AG04450 (cell line): ENCODE measurements around the gene CFAP53. TPM values are rescaled to one million over a fixed set of nuclear protein-coding genes. Genes with fewer than 3 reads are reported as not detected.

Source experiments
- CTCF ChIA-PET: fragments of 300-600, 350-600 bp; formaldehyde crosslinking; extraction: SDS; loops from one replicate; lab custom pipeline; 2022; ENCODE audit warnings: antibody characterized with exemption, inconsistent platforms; lab: Charles Lee
- POLR2A ChIA-PET: fragments of 350-600 bp; formaldehyde crosslinking; extraction: SDS; loops from one replicate; lab custom pipeline; 2021; ENCODE audit warnings: antibody characterized with exemption, inconsistent platforms; lab: Yijun Ruan, JAX
- DNase-seq: peaks from one replicate; pipeline ENCODE4 v3.0.0-alpha.2; 2011; ENCODE audit warnings: low read depth, low spot score
- H3K27ac ChIP-seq: one replicate; pipeline ENCODE4 v1.5.1; 2012; ENCODE audit warnings: low read depth, low read length, control low read depth
- H3K27me3 ChIP-seq: one replicate; pipeline ENCODE4 v1.6.0; 2012; ENCODE audit warnings: low read length; ENCODE audit not compliant: control insufficient read depth, insufficient read depth
- H3K4me3 ChIP-seq: 2 replicates; pipeline ENCODE4 v1.5.1; 2011; ENCODE audit warnings: mild to moderate bottlenecking, low read depth, low read length, control low read depth
- H3K9me3 ChIP-seq: 2 replicates; pipeline ENCODE4 v1.5.1; 2012; ENCODE audit warnings: low read length; ENCODE audit not compliant: control insufficient read depth, insufficient read depth
- CTCF ChIP-seq: IDR thresholded peaks from 2 replicates; pipeline ENCODE4 v1.5.1; 2011; ENCODE audit warnings: low read depth, low read length, control low read depth, inconsistent platforms
- polyA plus RNA-seq: library from polyadenylated mRNA; depleted of rRNA; stranded (reverse); fragments of >200 nt; gene quantifications from 2 replicates; pipeline ENCODE4 v1.2.3, GENCODE V29; 2011

CFAP53 gene
- polyA plus RNA-seq, 1 experiment, result 0.26 TPM

- no peak for DNase-seq
- Histone ChIP-seq H3K4me3 (no peak overlapping the region), H3K27ac (no peak overlapping the region), H3K9me3 (no peaks in the 10 kb centered on the region; the same call in 1 of the 2 replicates), H3K27me3 (peaks cover 36% of the 10 kb centered on the region)
- ChIA-PET CTCF (no interaction called here), POLR2A (no interaction called here)
- TF ChIP-seq CTCF, result no peak
These were observed 75.4 kb downstream of the CFAP53 start for GRCh38 chr18:50190926-50191325.

GRCh38 chr18:50190236-50190635 lies 76.1 kb downstream of the CFAP53 start:
- no peaks in the 10 kb centered on the region; the same call in 1 of the 2 replicates for H3K9me3 ChIP-seq
- TF ChIP-seq CTCF, result no peak
- H3K27me3 ChIP-seq, result peaks cover 31% of the 10 kb centered on the region
- no peak for DNase-seq
- H3K4me3 ChIP-seq, result no peak overlapping the region
- H3K27ac ChIP-seq, result no peak overlapping the region
- POLR2A ChIA-PET, result no interaction called here
- CTCF ChIA-PET, result no interaction called here

- Histone ChIP-seq H3K4me3 (no peak overlapping the region), H3K9me3 (no peaks in the 10 kb centered on the region; the same call in 1 of the 2 replicates), H3K27me3 (peaks cover 28% of the 10 kb centered on the region), H3K27ac (no peak overlapping the region)
- ChIA-PET POLR2A (no interaction called here), CTCF (no interaction called here)
- no peak for DNase-seq
- TF ChIP-seq CTCF, result no peak
These were observed 77.1 kb downstream of the CFAP53 start for GRCh38 chr18:50189160-50189559.

GRCh38 chr18:50188652-50189051 lies 77.6 kb downstream of the CFAP53 start:
- ChIA-PET POLR2A (no interaction called here), CTCF (no interaction called here)
- H3K4me3 ChIP-seq, result no peak overlapping the region
- peaks cover 24% of the 10 kb centered on the region for H3K27me3 ChIP-seq
- no peak for TF ChIP-seq CTCF
- no peaks in the 10 kb centered on the region; the same call in 1 of the 2 replicates for H3K9me3 ChIP-seq
- DNase-seq, result no peak
- no peak overlapping the region for H3K27ac ChIP-seq

- H3K27ac ChIP-seq, result no peak overlapping the region
- no peak for DNase-seq
- TF ChIP-seq CTCF, result no peak
- no peaks in the 10 kb centered on the region for H3K9me3 ChIP-seq
- no peak overlapping the region for H3K4me3 ChIP-seq
- peaks cover 15% of the 10 kb centered on the region for H3K27me3 ChIP-seq
- ChIA-PET CTCF (no interaction called here), POLR2A (no interaction called here)
These were observed 78.6 kb downstream of the CFAP53 start for GRCh38 chr18:50187659-50188058.
